Stimulated activated CD4-positive, alpha-beta T cell treated with anti-CD3 and anti-CD28 coated beads, TNF-alpha, amount 100 ng/mL, for 48 hours (primary cell): ENCODE measurements around the gene POLA1.
"Not testable (repeated sequence)": the region's sequence is repeated elsewhere in the genome, so short reads cannot be mapped to it uniquely, and the experiment has no call there.

Experiments
- DNase-seq, 3 donors: peaks; one replicate each; pipeline ENCODE4 v3.0.0-alpha.2; 2020; ENCODE audit warnings: low read depth in 3 of 3

Gene POLA1, protein sequence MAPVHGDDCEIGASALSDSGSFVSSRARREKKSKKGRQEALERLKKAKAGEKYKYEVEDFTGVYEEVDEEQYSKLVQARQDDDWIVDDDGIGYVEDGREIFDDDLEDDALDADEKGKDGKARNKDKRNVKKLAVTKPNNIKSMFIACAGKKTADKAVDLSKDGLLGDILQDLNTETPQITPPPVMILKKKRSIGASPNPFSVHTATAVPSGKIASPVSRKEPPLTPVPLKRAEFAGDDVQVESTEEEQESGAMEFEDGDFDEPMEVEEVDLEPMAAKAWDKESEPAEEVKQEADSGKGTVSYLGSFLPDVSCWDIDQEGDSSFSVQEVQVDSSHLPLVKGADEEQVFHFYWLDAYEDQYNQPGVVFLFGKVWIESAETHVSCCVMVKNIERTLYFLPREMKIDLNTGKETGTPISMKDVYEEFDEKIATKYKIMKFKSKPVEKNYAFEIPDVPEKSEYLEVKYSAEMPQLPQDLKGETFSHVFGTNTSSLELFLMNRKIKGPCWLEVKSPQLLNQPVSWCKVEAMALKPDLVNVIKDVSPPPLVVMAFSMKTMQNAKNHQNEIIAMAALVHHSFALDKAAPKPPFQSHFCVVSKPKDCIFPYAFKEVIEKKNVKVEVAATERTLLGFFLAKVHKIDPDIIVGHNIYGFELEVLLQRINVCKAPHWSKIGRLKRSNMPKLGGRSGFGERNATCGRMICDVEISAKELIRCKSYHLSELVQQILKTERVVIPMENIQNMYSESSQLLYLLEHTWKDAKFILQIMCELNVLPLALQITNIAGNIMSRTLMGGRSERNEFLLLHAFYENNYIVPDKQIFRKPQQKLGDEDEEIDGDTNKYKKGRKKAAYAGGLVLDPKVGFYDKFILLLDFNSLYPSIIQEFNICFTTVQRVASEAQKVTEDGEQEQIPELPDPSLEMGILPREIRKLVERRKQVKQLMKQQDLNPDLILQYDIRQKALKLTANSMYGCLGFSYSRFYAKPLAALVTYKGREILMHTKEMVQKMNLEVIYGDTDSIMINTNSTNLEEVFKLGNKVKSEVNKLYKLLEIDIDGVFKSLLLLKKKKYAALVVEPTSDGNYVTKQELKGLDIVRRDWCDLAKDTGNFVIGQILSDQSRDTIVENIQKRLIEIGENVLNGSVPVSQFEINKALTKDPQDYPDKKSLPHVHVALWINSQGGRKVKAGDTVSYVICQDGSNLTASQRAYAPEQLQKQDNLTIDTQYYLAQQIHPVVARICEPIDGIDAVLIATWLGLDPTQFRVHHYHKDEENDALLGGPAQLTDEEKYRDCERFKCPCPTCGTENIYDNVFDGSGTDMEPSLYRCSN (N-terminal part only)

DNA sequence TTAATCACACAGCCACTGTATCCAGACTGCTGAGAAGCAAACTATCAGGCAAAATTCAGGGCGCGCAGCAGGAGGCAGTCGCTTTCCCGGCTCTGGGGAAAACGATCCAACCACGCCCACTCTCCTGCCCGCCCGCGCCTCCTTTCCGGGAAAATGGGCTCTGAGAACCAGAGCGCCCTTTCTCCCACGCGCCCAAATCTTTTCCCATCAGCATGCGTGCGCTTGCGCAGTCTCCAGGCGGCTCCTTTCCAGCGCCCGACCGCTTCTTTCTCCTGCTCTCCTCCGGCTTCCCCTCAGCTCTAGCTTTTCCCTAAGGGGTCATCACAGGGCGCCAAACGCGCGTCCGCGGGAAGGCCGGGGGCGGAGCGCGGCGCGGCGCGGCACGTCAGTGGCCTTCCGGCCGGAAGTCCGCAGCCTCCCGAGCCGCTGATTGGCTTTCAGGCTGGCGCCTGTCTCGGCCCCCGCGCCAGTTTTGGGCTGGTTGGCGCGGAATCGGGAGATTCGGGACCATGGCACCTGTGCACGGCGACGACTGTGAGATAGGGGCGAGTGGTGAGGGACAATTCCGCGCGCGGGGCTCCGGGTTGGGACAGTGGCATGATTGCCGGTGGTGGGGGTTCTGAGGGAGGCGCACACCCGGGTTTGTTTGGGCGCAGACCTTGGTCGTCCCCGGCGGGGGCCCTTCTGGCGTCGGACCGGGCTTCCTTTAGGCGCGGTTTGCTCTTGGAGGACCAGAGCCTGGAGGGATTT lies at the start of gene POLA1:
Gene POLA1, plus strand, starts transcription at position 466 of the 750 bp plus-strand sequence. Its CDS starts 44 bp downstream, at position 510.
- DNase-seq: peak; percentile 63 to 81 (median 72)

DNA sequence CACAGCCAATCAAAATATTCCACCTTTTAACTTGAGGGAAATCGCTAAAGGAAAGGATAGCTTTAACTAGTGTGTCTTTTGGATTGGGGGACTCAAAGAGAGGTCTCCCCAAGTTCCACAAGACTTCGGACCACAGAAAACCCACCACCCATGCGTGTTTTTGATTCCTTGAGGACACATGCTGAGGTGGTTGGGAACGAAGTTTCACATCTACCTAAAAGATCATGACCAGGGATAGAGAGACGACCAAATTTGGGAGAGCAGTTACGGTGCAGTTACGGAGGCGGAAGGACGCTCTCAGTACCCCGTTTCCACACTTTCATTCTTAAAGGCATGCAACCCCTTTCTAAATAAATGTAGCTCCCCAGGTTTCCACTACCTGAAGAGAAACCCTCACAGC lies 47.7 kb upstream of the POLA1 start:
- no peak for DNase-seq

- DNase-seq: no peak
Measured at GRCh38 chrX:24646745-24647182, 47.0 kb upstream of the POLA1 start.

DNA sequence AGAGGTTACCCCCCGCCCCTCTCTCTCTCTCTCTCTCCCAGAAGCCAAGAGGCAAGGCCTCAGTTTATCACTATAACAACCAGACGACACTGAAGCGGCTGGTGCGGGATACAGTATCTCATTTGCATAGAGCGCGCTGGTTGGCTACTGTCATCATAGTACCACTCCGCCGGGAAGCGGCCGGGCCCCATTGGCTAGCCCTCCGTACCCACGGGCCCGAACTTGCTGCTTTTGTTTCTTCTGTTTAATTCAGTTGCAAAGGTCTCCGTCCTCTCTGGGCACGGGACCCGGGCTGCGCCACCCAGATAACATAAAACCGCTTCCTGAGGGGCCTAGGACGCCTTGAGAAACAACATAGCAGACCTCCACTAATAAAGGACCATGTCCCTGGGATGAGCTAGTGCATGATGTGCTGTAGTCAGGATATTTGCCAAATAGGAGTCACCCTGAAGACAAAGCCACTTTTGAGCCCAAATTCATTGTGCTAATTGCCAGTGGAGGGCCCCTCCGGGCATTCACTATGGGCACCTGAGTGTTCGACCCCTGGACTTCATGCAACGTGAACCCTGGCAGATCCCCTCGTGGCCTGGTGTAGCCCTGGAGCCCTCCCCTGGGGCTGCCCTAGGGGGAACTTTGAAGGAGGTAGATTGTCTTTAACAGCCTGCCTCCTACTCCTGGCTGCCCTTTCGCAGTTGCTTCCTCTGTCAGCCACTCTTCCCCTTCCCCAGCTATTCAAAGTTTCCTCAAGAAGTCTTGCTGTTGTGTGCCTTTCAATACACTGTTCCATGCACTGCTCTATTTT lies 46.3 kb upstream of the POLA1 start, which contains the start of gene PCYT1B:
Gene PCYT1B, minus strand, starts transcription at position 91 of the 802 bp plus-strand sequence. CDS start 242 bp downstream, outside the sequence.
- peak; percentile 23 to 45 (median 41) for DNase-seq

- no peak for DNase-seq
Measured at GRCh38 chrX:24648495-24648894, 45.2 kb upstream of the POLA1 start.

GRCh38 chrX:24651783-24652182 lies 41.9 kb upstream of the POLA1 start:
- no peak for DNase-seq

- DNase-seq: not testable (repeated sequence)
Measured at GRCh38 chrX:24655679-24656078, 38.0 kb upstream of the POLA1 start.

- DNase-seq: no peak
Measured at GRCh38 chrX:24657671-24658386, 35.9 kb upstream of the POLA1 start.

GRCh38 chrX:24658421-24658820 lies 35.3 kb upstream of the POLA1 start:
- no peak for DNase-seq

GRCh38 chrX:24659106-24659505 lies 34.6 kb upstream of the POLA1 start:
- DNase-seq: no peak

- DNase-seq: no peak
Measured at GRCh38 chrX:24659646-24660045, 34.1 kb upstream of the POLA1 start.

DNA sequence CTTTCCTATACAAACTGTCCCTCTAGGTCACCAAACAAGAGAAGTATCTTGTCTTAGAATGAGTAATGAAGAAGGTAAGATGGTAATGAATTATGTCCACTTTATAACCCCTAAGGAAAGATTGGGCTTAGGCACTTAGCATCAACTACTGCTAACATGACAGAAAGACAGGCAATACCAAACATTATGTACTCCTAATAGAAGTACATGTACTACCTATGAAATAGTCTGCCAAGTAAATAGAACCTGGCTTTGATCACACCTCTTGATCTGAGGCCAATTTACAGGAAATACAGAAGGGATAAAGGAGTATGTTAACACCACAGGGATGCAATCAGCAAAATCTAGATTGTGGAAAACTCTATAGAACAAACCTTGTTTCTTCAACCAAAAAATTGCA lies 32.4 kb upstream of the POLA1 start:
- DNase-seq: no peak

- DNase-seq: no peak
Measured at GRCh38 chrX:24662352-24662751, 31.4 kb upstream of the POLA1 start.

DNA sequence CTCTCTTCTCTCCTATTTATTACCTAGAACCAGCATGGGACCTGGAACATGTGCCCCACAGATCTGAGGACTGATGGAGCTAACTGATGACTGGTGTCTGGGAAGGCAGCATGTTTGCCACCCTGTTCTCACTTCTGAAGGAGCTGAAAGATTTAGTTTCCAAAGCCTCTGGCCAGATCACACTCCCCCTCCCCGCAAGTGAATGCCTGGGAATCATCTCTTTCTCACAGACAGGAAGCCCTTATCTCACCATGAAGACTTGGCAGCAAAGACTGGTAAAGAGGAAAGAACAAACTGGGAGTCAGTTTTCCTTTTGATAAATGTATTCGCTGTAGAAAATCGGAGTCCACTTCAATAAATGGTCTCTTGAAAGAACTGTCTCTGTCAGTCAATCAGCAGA lies 25.6 kb upstream of the POLA1 start:
- DNase-seq: no peak

DNA sequence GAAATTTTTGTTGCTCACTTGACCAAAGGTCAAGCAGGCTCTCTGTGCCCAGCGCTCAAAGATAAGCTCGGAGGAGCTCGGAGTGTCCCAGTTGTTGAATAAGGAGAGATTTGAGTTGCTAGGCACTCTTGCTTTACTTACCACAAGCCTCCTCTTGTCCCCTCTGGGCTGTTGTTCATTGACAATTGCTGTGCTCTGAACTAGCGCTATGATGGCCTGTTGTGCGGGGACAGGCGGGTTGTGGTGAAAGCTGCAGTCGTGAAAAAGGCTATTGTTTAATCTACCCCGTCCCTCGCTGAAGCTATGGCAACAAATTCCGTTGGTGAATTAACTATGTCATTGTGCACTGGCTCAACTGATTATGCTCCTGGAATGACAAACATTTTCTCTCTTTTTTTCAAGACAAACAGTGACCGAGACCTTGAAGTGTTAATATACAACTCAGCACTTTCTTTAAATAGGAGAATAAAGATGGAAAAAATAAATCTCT lies 21.0 kb upstream of the POLA1 start:
- DNase-seq: no peak

DNA sequence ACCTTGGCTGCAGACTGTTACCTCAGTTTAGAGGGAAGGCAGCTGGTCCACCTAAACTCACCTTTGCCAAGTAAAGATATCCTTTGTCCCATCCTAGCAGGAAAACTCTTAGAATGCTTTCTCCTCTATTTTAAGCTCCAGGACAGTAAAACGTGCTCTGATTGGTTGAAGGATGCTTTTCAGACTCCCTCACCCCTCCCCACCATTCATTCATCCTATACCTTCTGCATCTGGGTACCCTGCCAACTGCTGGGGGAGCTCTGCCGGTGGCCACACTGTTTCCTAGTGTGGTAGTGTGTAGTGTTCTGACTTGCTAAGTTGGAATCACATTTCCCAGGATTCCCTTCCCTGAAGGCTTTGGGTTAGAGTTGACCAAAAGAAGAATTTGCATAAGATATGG lies 20.3 kb upstream of the POLA1 start:
- DNase-seq: no peak

DNA sequence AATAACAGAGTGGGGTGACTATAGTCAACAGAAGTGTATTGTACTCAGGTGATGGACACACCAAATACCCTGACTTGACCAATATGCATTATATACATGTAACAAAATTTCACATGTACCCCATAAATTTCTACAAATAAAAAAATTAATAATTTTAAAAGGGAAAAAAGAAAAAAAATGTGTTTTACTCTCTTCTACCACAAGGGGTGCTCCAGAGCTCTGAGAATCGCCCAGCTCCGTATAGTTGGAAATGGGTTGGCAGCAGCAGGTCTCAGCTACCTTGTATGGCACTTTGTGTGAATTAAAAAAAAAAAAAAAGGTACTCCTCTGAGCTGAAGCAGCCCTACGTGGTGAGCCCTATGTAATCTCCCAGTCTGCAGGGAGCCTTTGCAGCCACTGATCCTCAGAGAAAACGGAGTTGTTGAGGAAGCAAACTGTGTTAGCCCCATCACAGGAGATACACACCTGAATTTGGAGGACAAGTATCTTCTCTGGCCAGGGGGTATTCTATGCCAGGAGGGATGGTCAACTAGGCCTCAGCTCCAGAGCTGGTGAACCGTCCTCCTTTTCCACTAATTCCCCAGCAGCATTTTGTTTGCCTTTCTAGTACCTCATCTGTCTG lies 17.2 kb upstream of the POLA1 start:
- no peak for DNase-seq

DNA sequence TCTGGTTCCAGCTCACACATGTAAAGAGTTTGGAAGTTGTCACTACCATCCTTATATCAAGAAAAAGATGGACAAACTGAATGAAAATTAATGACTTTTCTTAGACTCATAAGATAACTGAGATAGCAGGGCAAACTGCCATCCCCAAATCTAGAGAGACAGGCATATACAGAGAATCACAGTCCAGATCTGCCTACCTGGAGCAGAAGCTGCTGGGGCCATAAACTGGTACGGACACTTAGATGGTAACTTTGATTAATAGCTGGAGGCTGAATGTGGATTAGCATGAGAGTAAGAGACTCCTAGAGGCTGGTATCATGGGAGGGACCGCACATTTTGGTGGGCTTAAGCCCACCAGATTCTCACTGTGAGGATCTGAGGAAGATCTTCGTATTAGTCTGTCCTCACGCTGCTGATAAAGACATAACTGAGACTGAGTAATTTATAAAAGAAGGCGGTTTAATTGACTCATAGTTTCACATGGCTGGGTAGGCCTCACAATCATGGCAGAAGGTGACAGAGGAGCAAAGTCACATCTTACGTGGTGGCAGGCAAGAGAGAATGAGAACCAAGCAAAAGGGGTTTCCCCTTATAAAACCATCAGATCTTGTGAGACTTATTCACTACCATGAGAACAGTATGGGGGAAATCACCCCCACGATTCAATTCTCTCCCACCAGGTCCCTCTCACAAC lies 10.8 kb upstream of the POLA1 start:
- peak in 2 of 3 donors; percentile 14 to 38 for DNase-seq
